GM21360 (cell line): Measurements from ENCODE around the gene DNAJB6.
"Not testable (repeated sequence)": the region's sequence is repeated elsewhere in the genome, so short reads cannot be mapped to it uniquely, and the experiment has no call there.

Experiments
- ATAC-seq: cut with Tn5 transposase; IDR thresholded peaks from one replicate; pipeline ENCODE4 v1.9.1; 2021; ENCODE audit warnings: mild to moderate bottlenecking, moderate library complexity; ENCODE audit not compliant: unreplicated experiment

DNAJB6 gene

DNA sequence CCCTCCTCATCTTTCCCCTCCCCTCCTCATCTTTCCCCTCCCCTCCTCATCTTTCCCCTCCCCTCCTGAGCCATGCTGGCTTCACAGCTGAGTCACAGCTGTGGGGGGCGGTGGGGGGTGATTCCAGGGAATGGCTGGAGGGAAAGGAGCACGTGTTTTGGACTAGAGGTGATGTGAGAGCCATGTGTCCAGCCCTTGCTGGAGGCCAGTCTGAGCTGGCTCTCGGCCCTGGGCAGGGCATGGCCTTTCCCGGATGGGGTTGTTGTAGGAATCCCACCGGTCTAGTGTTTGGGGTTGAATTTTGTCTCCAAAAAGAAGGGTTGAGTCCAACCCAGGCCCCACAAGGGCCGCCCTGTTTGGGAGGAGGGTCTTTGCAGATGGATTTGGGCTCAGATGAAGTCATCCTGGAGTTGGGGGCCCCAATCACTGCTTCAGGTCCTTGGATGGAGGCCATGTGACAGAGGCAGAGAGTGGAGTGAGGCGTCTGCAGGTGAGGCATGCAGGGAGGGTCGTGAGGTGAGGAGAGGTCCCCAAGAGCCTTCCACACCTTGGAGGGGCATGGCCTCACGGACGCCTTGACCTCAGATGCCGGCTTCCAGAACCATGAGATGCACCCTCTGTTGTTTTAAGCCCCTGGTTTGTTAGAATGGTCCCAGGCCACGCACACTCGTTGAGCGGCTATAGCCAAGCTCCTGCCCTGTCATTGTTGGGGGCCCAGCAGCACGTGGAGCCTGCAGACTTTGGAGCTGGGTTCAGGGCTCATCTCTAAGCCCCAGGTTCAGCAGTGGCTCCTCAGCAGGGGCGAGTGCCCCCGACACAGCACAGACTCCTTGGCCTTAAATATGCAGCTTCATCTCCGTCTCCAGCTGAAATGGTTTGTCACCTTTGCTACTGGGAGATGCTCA is 101.6 kb downstream of the DNAJB6 start:
- no peak for ATAC-seq

DNA sequence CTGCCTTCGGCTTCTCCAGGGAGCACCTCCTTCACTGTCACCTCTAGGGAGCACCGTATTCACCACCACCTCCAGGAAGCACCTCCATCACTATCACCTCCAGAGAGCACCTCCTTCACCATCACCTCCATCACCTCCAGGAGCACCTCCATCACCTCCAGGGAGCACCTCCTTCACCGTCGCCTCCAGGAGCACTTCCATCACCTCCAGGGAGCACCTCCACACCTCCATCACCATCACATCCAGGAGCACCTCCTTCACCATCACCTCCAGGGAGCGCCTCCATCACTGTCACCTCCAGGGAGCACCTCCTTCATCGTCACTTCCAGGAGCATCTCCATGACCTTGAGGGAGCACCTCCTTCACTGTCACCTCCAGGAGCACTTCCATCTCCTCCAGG is 102.3 kb downstream of the DNAJB6 start:
- ATAC-seq, result no peak

DNA sequence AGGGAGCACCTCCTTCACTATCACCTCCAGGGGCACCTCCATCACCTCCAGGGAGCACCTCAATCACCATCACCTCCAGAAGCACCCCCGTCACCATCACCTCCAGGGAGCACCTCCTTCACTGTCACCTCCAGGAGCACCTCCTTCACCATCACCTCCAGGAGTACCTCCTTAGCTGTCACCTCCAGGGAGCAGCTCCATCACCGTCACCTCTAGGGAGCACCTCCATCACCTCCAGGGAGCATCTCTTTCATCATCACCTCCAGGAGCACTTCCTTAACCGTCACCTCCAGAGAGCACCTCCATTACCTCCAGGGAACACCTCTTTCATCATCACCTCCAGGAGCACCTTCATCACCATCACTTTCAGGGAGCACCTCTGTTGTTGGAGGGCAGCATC is 103.0 kb downstream of the DNAJB6 start:
- no peak for ATAC-seq

DNA sequence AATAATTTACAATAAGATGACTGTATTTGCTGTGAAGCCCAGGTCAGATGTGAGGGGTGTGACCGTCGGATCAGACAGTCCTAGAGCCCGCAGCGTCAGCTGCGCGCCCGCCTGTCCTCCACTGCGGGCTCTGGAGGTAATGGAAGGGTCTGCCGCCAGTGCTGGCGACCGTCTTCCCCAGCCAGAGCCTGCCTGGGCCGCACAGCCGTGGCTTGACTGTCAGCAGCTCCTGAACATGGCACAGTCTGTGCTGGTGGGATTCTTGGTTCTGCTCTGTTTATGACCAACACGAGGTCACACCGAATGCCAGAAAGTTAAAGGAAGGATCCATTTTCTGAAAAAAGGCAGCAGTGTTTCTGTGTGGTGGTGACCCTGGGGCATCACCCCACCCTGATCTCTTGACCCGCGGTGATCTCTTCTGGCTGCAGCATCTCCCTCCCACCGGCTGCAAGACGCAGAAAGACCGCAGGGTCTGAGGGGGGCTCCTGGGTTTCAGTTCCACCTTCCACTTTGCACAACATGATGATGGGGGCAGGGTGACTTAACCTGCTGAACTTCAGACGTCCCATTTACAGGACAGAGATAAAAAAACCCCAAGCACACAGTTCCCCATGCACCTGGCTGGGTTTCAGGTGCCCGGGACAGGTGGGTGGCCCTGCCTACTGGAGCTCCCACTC is 103.7 kb downstream of the DNAJB6 start:
- ATAC-seq, result no peak

DNA sequence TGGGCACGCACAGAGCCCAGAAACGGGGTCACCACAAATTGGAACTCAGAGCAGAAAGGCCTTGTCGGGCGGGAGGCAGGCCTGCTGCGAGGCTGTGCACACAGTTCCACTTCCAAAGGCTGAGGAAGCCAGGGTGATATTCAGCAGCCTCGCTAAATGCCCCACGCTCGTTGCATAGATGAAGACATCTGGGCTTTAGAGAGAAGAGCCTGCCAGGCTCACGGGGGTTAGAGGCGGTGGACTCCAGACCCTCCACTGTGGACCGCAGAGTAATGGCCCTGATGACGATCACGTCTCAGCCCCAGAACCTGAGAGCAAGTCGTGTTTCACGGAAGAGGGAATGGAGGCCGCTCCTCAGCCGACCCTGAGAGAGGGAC is 104.2 kb downstream of the DNAJB6 start:
- no peak for ATAC-seq

DNA sequence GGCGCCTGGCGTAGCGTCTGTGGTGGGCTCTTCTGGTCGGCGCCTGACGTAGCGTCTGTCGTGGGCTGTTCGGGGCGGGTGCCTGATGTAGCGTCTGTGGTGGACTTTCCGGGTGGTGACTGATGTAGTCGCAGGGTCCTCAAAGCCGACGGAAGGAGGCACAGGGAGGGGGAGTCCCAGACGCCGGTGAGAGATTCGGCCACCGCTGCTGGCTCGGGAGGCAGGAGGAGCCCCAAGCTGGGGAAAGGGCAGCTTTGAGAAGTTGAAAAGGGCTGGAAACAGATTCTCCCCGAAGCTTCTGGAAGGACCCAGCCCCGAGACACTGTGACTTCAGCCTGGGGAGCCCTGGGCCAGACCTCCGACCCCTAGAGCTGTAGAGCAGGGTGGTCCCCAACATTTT is 105.7 kb downstream of the DNAJB6 start:
- ATAC-seq, result no peak

DNA sequence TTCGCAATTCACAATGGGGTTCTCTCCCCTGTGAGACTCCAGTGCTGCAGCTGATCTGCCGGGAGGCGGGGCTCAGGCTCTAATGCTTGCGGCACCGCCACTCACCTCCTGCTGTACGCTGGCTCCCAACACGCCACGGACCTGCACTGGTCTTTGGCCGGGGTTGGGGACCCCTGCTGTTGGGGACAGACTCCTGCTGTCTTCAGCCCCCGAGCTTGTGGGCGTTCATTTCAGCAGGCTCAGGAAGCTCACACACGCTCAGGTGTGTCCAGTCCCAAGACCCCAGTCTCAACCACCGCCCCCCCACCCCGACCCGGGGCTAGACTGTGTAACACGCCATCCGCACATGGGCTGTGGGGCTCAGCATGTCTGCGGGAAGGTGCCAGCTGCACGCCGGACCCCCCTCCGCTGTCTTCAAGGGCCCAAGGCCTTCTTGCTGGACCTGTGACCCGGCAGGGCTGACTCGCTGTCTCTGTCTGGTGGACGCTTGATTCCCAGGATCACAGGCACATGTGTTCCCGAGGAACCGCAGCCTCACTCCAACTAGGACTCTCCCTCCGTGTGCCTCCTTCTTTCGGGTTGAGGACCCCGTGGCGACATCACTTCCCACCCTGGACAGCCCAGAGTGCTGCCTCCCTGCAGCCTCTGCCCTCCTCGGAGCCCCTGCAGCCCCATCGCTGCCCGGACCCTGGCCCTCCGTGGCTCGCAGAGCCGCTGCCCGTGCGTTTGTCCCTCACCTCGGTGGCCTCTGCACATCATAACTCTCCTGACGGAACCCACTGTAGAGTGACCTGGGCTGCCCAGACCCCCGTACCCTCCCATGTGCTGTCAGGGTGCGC is 106.4 kb downstream of the DNAJB6 start:
- ATAC-seq, result no peak

DNA sequence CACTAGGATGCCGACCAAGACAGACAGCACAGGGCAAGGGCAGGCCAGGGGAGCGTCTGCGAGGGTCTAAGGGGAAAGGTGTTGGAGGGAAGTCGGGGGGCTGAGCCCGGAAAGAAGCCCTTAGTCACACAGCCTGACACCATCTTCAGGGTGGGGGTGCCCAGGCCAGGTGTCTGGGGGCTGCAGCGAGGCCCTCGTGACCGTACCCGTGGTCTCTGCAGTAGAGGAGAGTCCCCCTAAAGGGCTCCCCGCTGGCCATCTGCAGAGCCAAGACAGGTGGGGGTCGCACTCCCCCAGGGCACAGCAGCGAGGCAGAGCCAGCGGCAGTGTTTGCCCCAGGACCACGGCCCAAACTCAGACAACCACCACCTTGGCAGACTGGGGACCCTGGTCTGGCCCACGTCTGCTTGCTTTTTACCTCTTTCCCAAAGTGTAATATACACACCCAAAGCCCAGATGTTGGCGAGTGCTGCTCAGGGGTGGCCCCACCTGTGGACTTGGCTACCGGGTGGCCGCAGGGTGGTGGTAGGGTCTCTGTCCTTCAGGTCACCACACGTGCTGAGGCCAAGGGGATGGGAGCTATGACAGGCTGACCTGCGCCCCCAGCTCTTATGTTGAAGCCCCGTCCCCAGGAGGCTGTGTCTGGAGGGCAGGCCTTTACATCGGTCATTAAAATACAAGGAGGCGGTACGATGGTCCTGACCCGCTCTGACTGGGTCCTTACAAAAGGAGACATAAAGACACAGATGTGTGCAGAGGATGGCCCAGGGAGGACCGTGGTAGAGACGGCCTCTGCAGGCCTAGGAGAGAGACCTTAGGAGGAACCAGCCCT is 107.4 kb downstream of the DNAJB6 start:
- ATAC-seq, result no peak

DNA sequence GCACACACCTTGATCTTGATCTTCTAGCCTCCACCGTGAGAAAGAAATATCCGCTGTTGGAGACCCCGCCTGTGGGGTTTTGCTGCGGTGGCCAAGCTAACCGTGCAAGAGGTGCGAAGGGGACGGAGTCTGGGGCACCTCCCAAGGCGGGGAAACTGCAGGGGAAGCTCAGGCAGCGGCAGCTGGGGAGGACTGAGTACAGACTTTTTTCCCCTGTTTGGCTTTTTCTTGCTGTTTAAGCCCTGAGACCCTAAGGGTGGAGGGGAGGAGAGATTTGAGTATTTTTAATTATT is 108.0 kb downstream of the DNAJB6 start:
- no peak for ATAC-seq

DNA sequence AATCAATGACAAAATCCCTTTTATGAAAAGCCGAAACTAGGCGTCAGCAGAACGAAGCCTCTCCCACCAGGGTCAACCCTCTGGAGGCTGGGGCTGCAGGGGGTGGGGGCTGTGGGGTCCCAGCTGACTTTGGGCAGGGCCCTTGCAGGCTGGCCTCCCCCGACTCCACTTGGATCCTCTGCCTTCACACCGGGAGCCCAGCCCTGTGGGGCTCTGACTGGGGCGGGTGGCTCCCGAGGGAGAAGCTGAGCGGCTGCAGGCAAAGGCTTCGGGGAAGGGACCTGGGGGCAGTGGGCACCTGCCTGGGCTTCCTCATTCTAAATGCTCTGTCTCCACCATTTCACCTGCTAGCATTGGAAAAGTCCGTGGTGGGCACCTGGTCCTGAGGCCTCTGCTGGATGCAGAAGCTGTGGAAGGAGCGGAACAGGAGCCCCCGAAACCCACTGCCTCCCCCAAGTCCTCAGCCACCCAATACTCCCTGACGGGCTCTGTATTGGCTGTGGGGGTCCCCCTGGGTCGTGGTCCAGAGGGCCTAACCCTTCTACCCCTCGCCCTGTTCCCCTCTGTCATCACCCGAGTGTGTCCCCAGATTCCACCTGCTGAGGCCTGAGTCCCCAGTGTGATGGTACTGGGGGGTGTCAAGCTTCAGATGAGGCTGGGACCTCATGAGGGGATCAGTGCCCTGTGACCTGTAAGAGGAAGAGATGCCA is 108.6 kb downstream of the DNAJB6 start:
- no peak for ATAC-seq

DNA sequence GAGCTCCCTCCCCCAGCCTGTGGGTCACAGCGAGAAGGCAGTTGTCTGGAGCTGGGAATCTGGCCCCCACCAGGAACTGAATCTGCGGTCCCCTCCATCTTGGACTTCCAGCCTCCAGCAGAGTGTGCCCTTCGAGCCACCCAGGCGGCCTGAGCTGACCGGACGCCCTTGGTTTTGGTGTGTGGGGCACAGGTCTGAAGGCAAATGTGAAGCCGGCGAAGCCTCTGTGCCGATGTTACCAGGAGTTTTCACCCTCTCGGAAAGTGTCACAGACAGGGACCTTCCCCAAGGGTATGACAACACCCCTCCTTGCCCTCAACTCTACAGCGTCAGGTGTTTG is 109.1 kb downstream of the DNAJB6 start:
- ATAC-seq, result no peak

DNA sequence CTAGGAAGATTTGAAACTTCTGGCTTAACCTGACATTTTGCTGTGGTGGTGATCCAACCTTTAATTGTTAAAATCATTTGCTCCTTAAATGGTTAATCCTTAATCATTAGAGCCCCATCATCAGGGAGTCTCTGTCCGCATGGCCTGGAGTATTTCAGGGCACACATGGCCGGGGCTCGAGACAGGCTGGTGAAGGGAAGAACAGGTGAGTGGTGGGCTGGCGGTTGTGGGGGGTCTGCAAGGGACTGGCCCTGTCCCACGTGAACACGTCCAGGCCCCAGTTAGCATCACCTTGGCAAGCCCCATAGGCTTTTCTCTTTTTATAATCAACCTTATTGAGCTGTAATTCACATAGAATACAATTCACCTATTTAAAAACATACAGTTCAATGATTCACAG is 109.5 kb downstream of the DNAJB6 start:
- ATAC-seq, result no peak

DNA sequence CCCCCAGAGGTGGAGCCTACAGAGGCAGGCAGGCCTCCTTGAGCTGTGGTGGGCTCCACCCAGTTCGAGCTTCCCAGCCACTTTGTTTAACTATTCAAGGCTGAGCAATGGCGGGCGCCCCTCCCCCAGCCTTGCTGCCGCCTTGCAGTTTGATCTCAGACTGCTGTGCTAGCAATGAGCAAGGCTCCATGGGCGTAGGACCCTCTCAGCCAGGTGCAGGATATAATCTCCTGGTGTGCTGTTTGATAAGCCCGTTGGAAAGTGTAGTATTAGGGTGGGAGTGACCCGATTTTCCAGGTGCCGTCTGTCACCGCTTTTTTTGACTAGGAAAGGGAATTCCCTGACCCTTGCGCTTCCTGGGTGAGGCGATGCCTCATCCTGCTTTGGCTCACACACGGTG is 117.2 kb downstream of the DNAJB6 start:
- ATAC-seq, result not testable (repeated sequence)

DNA sequence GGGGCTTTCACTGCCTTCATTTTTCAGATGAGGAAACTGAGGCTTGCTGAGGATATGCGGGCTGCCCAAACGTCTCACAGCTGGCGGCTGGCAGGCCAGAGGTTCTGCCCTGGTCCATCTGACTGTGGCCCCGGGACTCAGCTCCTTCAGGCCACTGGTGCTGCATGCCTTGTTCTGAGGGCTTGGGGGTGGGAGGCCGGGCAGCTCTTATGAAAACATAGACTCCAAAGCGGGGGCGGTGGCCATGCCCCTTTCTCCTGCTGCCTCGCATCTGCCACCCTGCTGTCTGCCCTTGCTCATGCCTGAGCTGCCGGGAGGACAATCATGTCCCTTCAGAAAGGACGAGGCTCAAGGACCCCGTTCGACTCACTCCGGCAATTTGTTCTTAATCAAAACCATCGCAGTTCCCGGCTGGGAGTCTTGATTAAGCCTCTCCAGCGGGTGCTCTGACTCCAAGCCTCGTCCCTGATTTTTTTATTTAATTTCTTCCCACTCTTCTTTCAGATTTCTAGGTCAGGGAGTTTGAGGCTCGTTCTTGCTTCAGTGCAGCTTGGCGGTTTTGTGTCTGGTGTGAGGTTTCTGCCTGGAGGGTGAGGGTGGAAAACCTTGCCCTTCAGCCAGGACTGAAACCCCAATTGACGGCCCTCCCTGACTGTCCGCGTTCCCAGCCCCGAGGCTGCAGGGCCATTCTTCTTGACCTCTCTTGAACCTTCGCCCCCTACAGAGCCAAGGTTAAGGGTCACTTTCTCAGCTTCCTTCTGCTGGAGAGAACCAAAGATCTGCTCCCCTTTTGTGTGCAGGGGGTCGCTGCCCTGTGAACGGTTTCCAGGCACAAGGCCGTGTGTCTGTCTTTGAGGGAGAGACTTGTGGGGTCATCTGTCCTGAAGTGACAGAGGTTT is 120.8 kb downstream of the DNAJB6 start:
- no peak for ATAC-seq

DNA sequence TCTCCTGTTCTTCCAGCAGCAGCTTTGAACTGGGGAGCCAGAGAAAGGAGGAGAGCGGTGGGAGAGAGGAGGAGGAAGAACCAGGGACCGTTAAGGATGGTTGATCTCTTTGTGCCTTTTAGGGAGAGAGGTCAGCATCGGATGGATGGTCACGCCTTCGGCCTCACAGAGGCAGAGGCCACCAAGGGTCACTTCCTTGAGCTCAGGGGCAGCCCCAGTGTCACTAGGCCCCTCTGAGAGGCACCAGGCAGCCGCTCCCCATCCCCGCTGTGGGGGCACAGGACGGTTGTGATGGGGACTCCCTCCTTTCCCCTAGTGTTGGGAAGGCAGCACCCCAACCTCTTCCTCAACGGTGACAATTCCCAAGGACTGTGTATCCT is 121.4 kb downstream of the DNAJB6 start:
- ATAC-seq, result no peak

DNA sequence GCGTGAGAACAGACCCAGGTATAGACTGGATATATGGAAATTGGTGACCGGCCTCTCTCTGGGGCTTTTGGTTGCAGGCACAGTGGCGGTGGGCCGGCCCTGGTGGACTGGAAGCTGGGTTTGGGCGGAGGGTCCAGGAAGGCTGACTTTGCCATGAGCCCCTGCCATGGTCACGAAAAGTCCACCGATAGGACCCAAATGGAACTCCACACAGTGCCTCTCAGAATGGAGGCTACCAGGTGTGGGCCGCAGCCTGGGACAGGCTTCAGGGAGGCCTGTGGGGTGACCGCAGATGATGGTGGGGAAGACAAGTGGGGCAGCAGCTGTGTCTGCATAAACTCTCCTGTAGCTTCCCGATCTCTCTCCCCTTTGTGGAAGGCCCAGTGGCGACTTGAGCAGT is 123.2 kb downstream of the DNAJB6 start:
- ATAC-seq, result no peak

DNA sequence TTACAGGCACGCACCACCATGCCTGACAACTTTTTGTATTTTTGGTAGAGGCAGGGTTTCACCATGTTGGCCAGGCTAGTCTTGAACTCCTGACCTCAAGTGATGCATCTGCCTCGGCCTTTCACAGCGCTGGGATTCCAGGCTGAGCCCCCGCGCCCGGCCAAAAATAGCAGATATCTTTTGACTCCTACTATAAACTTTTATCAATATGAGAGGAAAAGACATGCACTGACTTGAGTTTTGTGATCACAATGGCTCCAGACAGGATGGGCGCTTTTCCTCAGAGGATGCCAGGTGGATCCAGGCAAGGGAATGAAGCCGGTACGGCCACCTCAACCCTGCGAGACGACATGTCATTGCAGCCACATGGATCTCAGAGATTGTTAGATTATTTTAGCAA is 123.9 kb downstream of the DNAJB6 start:
- no peak for ATAC-seq

DNA sequence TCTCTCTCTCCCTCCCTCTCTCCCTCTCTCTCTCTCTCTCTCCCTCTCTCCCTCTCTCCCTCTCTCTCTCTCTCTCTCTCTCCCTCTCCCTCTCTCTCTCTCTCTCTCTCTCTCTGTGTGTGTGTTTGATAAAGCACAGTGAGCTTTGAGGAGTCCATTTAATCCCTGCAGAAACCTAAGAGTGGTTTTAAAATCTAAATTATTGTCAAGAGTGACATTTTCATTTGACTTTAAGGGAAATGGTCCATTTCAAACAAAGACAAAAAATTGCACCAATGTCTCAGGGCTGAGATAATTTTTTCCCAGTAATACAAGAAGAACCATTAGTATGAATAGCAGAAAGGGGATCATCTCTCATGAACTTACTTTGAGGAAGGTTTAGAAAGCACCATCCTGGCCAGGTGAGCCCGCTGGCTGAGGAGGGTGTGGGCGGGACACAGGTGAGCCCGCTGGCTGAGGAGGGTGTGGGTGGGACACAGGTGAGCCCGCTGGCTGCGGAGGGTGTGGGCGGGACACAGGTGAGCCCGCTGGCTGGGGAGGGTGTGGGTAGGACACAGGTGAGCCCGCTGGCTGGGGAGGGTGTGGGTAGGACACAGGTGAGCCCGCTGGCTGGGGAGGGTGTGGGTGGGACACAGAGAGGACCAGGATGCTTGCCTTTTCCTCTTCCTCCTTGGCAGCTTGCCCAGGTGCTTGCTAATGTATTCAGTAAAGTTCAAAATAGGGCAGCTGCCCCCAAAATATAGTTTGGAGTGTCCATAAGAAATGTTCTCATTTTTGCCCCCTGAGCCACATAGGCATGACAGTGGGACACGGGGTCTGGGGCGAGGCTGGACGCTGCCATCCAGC is 125.0 kb downstream of the DNAJB6 start:
- no peak for ATAC-seq

DNA sequence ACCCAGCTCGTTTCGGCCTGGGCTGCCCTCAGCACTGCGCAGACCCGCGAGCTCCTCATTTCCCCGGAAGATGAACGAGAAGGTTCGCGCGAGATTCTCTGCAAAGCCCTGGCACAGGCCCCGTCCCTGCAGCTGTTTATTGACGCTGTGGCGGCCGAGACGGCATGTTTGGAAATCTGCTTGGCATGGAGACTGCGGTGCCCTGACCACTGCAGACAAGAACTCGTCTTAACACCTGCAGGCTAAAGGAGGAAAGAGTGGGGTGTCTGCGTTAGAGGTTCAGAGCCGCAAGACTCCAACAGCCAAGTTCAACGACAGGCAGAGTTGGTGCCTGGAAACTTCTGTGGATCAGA is 125.6 kb downstream of the DNAJB6 start:
- no peak for ATAC-seq
